ENCODE measurements around the gene IPCEF1.

DNA sequence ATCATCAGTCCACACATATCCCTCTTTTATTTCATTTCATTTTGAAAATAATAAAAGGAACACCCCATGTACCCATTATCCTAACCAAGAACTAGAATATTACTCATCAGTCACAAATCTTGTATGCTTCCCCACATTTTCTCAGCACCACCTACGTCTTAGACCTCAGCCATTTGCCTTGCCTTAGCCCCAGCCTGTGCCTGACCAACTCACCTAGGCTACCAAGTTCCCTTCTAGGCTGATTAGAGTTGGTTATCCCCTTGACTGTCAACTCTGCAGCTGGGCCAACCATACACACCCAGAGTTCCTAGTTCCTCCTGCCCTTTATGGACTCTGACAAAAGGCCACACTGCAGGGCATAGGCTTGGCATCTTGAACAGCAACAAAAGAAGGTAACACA lies 33.4 kb upstream of the IPCEF1 start:
- TF ChIP-seq, protein P1, sequence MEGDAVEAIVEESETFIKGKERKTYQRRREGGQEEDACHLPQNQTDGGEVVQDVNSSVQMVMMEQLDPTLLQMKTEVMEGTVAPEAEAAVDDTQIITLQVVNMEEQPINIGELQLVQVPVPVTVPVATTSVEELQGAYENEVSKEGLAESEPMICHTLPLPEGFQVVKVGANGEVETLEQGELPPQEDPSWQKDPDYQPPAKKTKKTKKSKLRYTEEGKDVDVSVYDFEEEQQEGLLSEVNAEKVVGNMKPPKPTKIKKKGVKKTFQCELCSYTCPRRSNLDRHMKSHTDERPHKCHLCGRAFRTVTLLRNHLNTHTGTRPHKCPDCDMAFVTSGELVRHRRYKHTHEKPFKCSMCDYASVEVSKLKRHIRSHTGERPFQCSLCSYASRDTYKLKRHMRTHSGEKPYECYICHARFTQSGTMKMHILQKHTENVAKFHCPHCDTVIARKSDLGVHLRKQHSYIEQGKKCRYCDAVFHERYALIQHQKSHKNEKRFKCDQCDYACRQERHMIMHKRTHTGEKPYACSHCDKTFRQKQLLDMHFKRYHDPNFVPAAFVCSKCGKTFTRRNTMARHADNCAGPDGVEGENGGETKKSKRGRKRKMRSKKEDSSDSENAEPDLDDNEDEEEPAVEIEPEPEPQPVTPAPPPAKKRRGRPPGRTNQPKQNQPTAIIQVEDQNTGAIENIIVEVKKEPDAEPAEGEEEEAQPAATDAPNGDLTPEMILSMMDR (optimal IDR thresholded peaks at IDR 0.05 in 1 of 3, IDR thresholded peaks at IDR 0.05 in 1 of 3, conservative IDR thresholded peaks at IDR 0.05 in 1 of 3; ENCODE audit: extremely low read depth in 1 of 3, insufficient read depth in 2 of 3, low read length in 3 of 3) = no peak
- no peak for TF ChIP-seq EZH2 (IDR thresholded peaks at IDR 0.05; ENCODE audit: low read length)

All from keratinocyte (primary cell).